Neuronal stem cell (in vitro differentiated cells): ENCODE results near the gene SUPV3L1.

ENCODE experiments used
- DNase-seq: peaks from one replicate; pipeline ENCODE4 v3.0.0-alpha.2; 2013; ENCODE audit warnings: low spot score
- H2AFZ ChIP-seq: one replicate; pipeline ENCODE4 v1.6.1; 2013; ENCODE audit warnings: mild to moderate bottlenecking, low read length, inconsistent platforms
- H2AK5ac ChIP-seq: 2 replicates; pipeline ENCODE4 v1.6.1; 2013; ENCODE audit warnings: low read depth, mild to moderate bottlenecking, inconsistent platforms, low read length, moderate library complexity, mixed read lengths
- H2BK120ac ChIP-seq: 2 replicates; pipeline ENCODE4 v1.6.1; 2013; ENCODE audit warnings: low read depth, mild to moderate bottlenecking, inconsistent platforms, low read length, moderate library complexity, mixed read lengths
- H2BK12ac ChIP-seq: one replicate; pipeline ENCODE4 v1.6.1; 2013; ENCODE audit warnings: low read length, inconsistent platforms
- H2BK15ac ChIP-seq: 2 replicates; pipeline ENCODE4 v1.6.1; 2013; ENCODE audit warnings: mild to moderate bottlenecking, low read length, inconsistent platforms, mixed read lengths
- H2BK5ac ChIP-seq: one replicate; pipeline ENCODE4 v1.6.1; 2013; ENCODE audit warnings: inconsistent platforms, mild to moderate bottlenecking, low read length, moderate library complexity
- H3K14ac ChIP-seq: one replicate; pipeline ENCODE4 v1.6.1; 2013; ENCODE audit warnings: low read length, inconsistent platforms
- H3K18ac ChIP-seq: 2 replicates; pipeline ENCODE4 v1.6.1; 2013; ENCODE audit warnings: low read length, inconsistent platforms
- H3K23ac ChIP-seq: 2 replicates; pipeline ENCODE4 v1.6.1; 2013; ENCODE audit warnings: low read depth, mild to moderate bottlenecking, mixed read lengths, low read length, inconsistent platforms; ENCODE audit not compliant: poor library complexity
- H3K27ac ChIP-seq: replicated peaks from 3 replicates; pipeline ENCODE4 v1.5.1; 2013; ENCODE audit warnings: low read length, inconsistent platforms
- H3K27me3 ChIP-seq, 3 experiments: 2 replicates each; pipeline ENCODE4 v1.6.1; 2013; ENCODE audit warnings: low read length in 3 of 3, mild to moderate bottlenecking in 2 of 3, inconsistent platforms in 1 of 3, low read depth in 1 of 3, mixed read lengths in 1 of 3, moderate library complexity in 1 of 3; ENCODE audit not compliant: control insufficient read depth in 3 of 3, insufficient read depth in 3 of 3
- H3K36me3 ChIP-seq, 2 donors: replicated peaks in 1 of 2; 2 replicates each; pipeline ENCODE4 v1.6.1; 2013; ENCODE audit warnings: low read length in 2 of 2; ENCODE audit not compliant: control insufficient read depth in 2 of 2, insufficient read depth in 2 of 2
- H3K4ac ChIP-seq: 2 replicates; pipeline ENCODE4 v1.6.1; 2013; ENCODE audit warnings: inconsistent platforms, mild to moderate bottlenecking, low read length, moderate library complexity
- H3K4me1 ChIP-seq, 2 donors: 1 replicate in 1 of 2; 2 replicates in 1 of 2; pipeline ENCODE4 v1.6.1; 2013; ENCODE audit warnings: low read length in 2 of 2, low read depth in 1 of 2; ENCODE audit not compliant: control insufficient read depth in 2 of 2, insufficient read depth in 1 of 2
- H3K4me2 ChIP-seq: one replicate; pipeline ENCODE4 v1.6.1; 2013; ENCODE audit warnings: mild to moderate bottlenecking, low read length, inconsistent platforms; ENCODE audit not compliant: insufficient read depth, poor library complexity, severe bottlenecking
- H3K4me3 ChIP-seq, 2 donors: 2 replicates each; pipeline ENCODE4 v1.5.1; 2013; ENCODE audit warnings: low read length in 2 of 2, mild to moderate bottlenecking in 2 of 2, inconsistent platforms in 1 of 2, moderate library complexity in 1 of 2
- H3K79me1 ChIP-seq: one replicate; pipeline ENCODE4 v1.6.1; 2013; ENCODE audit warnings: low read depth, mild to moderate bottlenecking, inconsistent platforms, low read length, moderate library complexity
- H3K9ac ChIP-seq: one replicate; pipeline ENCODE4 v1.6.1; 2013; ENCODE audit warnings: mild to moderate bottlenecking, low read depth, low read length, inconsistent platforms; ENCODE audit not compliant: poor library complexity
- H3K9me3 ChIP-seq, 2 donors: replicated peaks in 1 of 2; 2 replicates each; pipeline versions ENCODE3 to v1.6.1; 2013; ENCODE audit warnings: low read length in 2 of 2, mild to moderate bottlenecking in 2 of 2, inconsistent platforms in 1 of 2, low read depth in 1 of 2, mixed read lengths in 1 of 2, moderate library complexity in 1 of 2; ENCODE audit not compliant: control insufficient read depth in 2 of 2, insufficient read depth in 1 of 2
- H4K8ac ChIP-seq: one replicate; pipeline ENCODE4 v1.6.1; 2013; ENCODE audit warnings: low read depth, mild to moderate bottlenecking, inconsistent platforms, low read length, moderate library complexity
- H4K91ac ChIP-seq: one replicate; pipeline ENCODE4 v1.6.1; 2013; ENCODE audit warnings: low read length, low read depth, mild to moderate bottlenecking, inconsistent platforms; ENCODE audit not compliant: poor library complexity
- WGBS, 2 donors: extraction: QIAGEN DNeasy Blood & Tissue Kit; methylation state at CpG; one replicate each; pipeline ENCODE4 v1.1.7; 2013; ENCODE audit warnings: missing lambda C conversion rate in 2 of 2, mixed read lengths in 1 of 2; ENCODE audit not compliant: insufficient read length in 2 of 2, insufficient replicate concordance in 1 of 2; ENCODE audit errors: extremely low coverage in 2 of 2; 5-methylcytosine and 5-hydroxymethylcytosine counted together

The SUPV3L1 gene

GRCh38 chr10:69242852-69243212 is 62.8 kb downstream of the SUPV3L1 start:
- Histone ChIP-seq H3K27me3 (peaks cover 0 to 19% (median 0%) of the 10 kb centered on the region in 3 experiments), H3K9me3 (no peaks in the 10 kb centered on the region), H2AFZ (no peak overlapping the region), H2BK15ac (peak overlapping the region; percentile 5), H3K4me2 (no peak overlapping the region), H3K14ac (no peak overlapping the region), H3K18ac (peak overlapping the region; percentile 53), H2BK5ac (no peak overlapping the region), H4K91ac (no peak overlapping the region), H3K36me3 (no peaks in the 10 kb centered on the region), H2AK5ac (no peak overlapping the region), H2BK120ac (peak overlapping the region; percentile 64), H3K4me3 (no peak overlapping the region), H4K8ac (no peak overlapping the region), H2BK12ac (no peak overlapping the region), H3K4me1 (peaks cover 4% of the 10 kb centered on the region in 2 donors), H3K4ac (no peak overlapping the region), H3K27ac (no peak overlapping the region), H3K79me1 (no peaks in the 10 kb centered on the region), H3K23ac (no peak overlapping the region), H3K9ac (no peak overlapping the region)
- no peak for DNase-seq
- no CpG with 5 or more reads among the region's 5 CpGs for WGBS, 2 donors

GRCh38 chr10:69243817-69244216 is 63.8 kb downstream of the SUPV3L1 start:
- Histone ChIP-seq H4K8ac (no peak overlapping the region), H3K4me2 (no peak overlapping the region), H3K9me3 (no peaks in the 10 kb centered on the region), H3K79me1 (no peaks in the 10 kb centered on the region), H3K4ac (no peak overlapping the region), H2BK5ac (no peak overlapping the region), H3K4me1 (peaks cover 4% of the 10 kb centered on the region in 2 donors), H2BK120ac (no peak overlapping the region), H3K9ac (no peak overlapping the region), H3K14ac (no peak overlapping the region), H3K18ac (no peak overlapping the region), H3K36me3 (no peaks in the 10 kb centered on the region), H2BK12ac (no peak overlapping the region), H2BK15ac (no peak overlapping the region), H3K4me3 (no peak overlapping the region), H3K27me3 (peaks cover 0 to 19% (median 0%) of the 10 kb centered on the region in 3 experiments), H4K91ac (no peak overlapping the region), H2AFZ (no peak overlapping the region), H3K27ac (no peak overlapping the region), H2AK5ac (no peak overlapping the region), H3K23ac (no peak overlapping the region)
- no peak for DNase-seq
- WGBS, 2 donors: no CpG with 5 or more reads among the region's 10 CpGs

- H3K36me3 ChIP-seq: no peaks in the 10 kb centered on the region
- no peak overlapping the region for H2BK120ac ChIP-seq
- H3K4ac ChIP-seq: no peak overlapping the region
- no peak overlapping the region for H2BK5ac ChIP-seq
- no peak overlapping the region for H2AFZ ChIP-seq
- no peak overlapping the region for H3K14ac ChIP-seq
- no peak overlapping the region for H2BK12ac ChIP-seq
- H3K9me3 ChIP-seq: no peaks in the 10 kb centered on the region
- H2BK15ac ChIP-seq: no peak overlapping the region
- no peak overlapping the region for H3K23ac ChIP-seq
- no peak overlapping the region for H3K4me3 ChIP-seq
- peaks cover 0 to 20% (median 0%) of the 10 kb centered on the region in 3 experiments for H3K27me3 ChIP-seq
- H2AK5ac ChIP-seq: no peak overlapping the region
- no peak overlapping the region for H3K4me2 ChIP-seq
- no peak overlapping the region for H3K9ac ChIP-seq
- no CpG with 5 or more reads among the region's 5 CpGs for WGBS, 2 donors
- H4K91ac ChIP-seq: no peak overlapping the region
- H3K18ac ChIP-seq: no peak overlapping the region
- H4K8ac ChIP-seq: no peak overlapping the region
- DNase-seq: no peak
- H3K79me1 ChIP-seq: no peaks in the 10 kb centered on the region
- H3K4me1 ChIP-seq: peaks cover 4% of the 10 kb centered on the region in 2 donors
- no peak overlapping the region for H3K27ac ChIP-seq
These were observed 66.0 kb downstream of the SUPV3L1 start for GRCh38 chr10:69246036-69246435.

- Histone ChIP-seq H3K9ac (no peak overlapping the region), H3K18ac (no peak overlapping the region), H3K36me3 (no peaks in the 10 kb centered on the region), H3K79me1 (no peaks in the 10 kb centered on the region), H4K91ac (no peak overlapping the region), H3K4ac (no peak overlapping the region), H2BK5ac (no peak overlapping the region), H3K4me1 (peaks cover 4% of the 10 kb centered on the region in 2 donors), H3K9me3 (no peaks in the 10 kb centered on the region), H2AK5ac (no peak overlapping the region), H2BK15ac (no peak overlapping the region), H3K4me3 (peak overlapping the region in 1 of 2 donors; percentile 26), H3K23ac (no peak overlapping the region), H4K8ac (peak overlapping the region; percentile 21), H3K27ac (no peak overlapping the region), H3K14ac (no peak overlapping the region), H2BK120ac (no peak overlapping the region), H2BK12ac (no peak overlapping the region), H3K27me3 (peaks cover 0 to 18% (median 0%) of the 10 kb centered on the region in 3 experiments), H2AFZ (no peak overlapping the region), H3K4me2 (no peak overlapping the region)
- no peak for DNase-seq
- WGBS, 2 donors: no CpG with 5 or more reads among the region's 14 CpGs
These were observed 66.7 kb downstream of the SUPV3L1 start for GRCh38 chr10:69246581-69247312.
